Peyer's patch (tissue), 4 donors: ENCODE results near the gene HOMEZ.

Source experiments
- CTCF ChIP-seq, 6 experiments: fragments of 450-650 bp in 4 of 6; fragments of 200-600 bp in 2 of 6; sonication (generic) in 1 of 6; IDR thresholded peaks; one replicate each; pipeline ENCODE4 v1.5.1; 2017 to 2019; ENCODE audit warnings: antibody characterized with exemption in 6 of 6, mild to moderate bottlenecking in 3 of 6, moderate library complexity in 1 of 6
- POLR2A ChIP-seq, 2 donors: fragments of 450-650 bp; IDR thresholded peaks; one replicate each; pipeline ENCODE4 v1.5.1; 2017; ENCODE audit warnings: antibody characterized with exemption in 2 of 2, mild to moderate bottlenecking in 2 of 2, moderate library complexity in 2 of 2

DNA sequence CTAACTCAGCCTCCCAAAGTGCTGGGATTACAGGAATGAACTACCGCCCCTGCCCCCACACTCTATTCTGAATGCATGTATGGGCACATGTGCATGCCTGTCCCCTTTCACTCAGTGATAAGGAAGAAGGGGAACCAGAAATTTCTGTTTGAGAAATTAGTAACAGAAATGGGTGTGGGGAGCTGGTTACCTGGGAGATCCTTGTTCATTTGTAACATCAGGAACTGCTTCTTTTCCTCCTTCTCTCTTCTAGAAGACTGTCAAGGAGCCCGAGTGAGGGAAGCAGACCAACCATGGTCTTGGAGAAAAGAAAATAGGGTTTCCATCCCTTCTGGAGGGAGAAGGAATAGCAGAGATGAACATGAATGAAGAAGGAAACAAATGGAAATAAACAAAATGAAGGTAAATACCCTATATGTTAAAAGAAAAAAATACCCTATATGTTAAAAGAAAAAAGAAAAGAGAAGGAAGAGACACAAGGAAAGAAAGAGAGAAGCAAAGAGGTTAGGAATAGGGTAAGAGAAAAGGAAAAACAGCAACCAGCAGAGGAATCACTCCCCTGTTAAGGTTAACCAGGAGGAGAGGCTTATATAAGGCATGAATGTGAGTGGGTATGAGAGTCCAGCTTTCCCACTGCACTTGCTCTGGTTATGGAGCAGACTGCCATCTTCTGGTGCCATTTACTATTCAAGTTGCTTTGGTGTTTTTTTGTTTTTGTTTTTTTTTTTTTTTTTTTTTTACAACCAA lies 13.5 kb upstream of the HOMEZ start:
- peak in 3 of 6 experiments; percentile 33 to 45 (median 34) for TF ChIP-seq CTCF (IDR thresholded peaks at IDR 0.05)
- no peak for TF ChIP-seq POLR2A (IDR thresholded peaks at IDR 0.05)
